IMR-90 (cell line): Measurements from ENCODE around the gene PLEKHF1. TPM values are rescaled to one million over a fixed set of nuclear protein-coding genes. Genes with fewer than 3 reads are reported as not detected.

ENCODE experiments used
- ATAC-seq: fragments of 200-7000 bp; cut with Tn5 transposase; 2 replicates; pipeline ENCODE4 v1.9.1; 2020; ENCODE audit warnings: low read depth, mild to moderate bottlenecking, moderate library complexity
- BruUV-seq: library from RNA; stranded (reverse); fragments of 400-500 nt; replicated peaks from 2 replicates; lab custom pipeline; 2021; lab: Mats Ljungman, UMichigan
- CTCF ChIA-PET: fragments of 300-600 bp; formaldehyde crosslinking; extraction: SDS; loops from one replicate; lab custom pipeline; 2021; ENCODE audit warnings: antibody characterized with exemption; lab: Yijun Ruan, JAX
- POLR2A ChIA-PET: fragments of 300-600 bp; sonication (Branson Sonifier 250); formaldehyde crosslinking; loops from one replicate; lab custom pipeline; 2022; ENCODE audit warnings: antibody characterized with exemption; ENCODE audit not compliant: unreplicated experiment; lab: Charles Lee
- DNase-seq: peaks from one replicate; pipeline ENCODE4 v3.0.0; 2013
- H2AFZ ChIP-seq: replicated peaks from 2 replicates; pipeline ENCODE3; 2013; ENCODE audit warnings: low read length, mild to moderate bottlenecking; ENCODE audit not compliant: poor library complexity
- H2AK5ac ChIP-seq: 2 replicates; pipeline ENCODE4 v1.6.1; 2013; ENCODE audit warnings: low read depth, low read length, inconsistent platforms
- H2AK9ac ChIP-seq: replicated peaks from 2 replicates; pipeline ENCODE3; 2013; ENCODE audit warnings: mild to moderate bottlenecking, low read depth, low read length, moderate library complexity; ENCODE audit not compliant: poor library complexity
- H2BK120ac ChIP-seq: 2 replicates; pipeline ENCODE4 v1.6.1; 2013; ENCODE audit warnings: low read depth, low read length, inconsistent platforms
- H2BK15ac ChIP-seq: 3 replicates; pipeline ENCODE4 v1.6.1; 2013; ENCODE audit warnings: low read depth, low read length, inconsistent platforms
- H2BK20ac ChIP-seq: 2 replicates; pipeline ENCODE4 v1.6.1; 2013; ENCODE audit warnings: low read depth, mild to moderate bottlenecking, inconsistent platforms, low read length, moderate library complexity
- H2BK5ac ChIP-seq: 2 replicates; pipeline ENCODE4 v1.6.1; 2013; ENCODE audit warnings: mild to moderate bottlenecking, low read depth, low read length, inconsistent platforms; ENCODE audit not compliant: poor library complexity, severe bottlenecking
- H3K14ac ChIP-seq: replicated peaks from 2 replicates; pipeline ENCODE4 v1.6.1; 2013; ENCODE audit warnings: low read depth, low read length, inconsistent platforms
- H3K18ac ChIP-seq: 2 replicates; pipeline ENCODE4 v1.6.1; 2013; ENCODE audit warnings: low read depth, low read length, control low read depth
- H3K23ac ChIP-seq: 2 replicates; pipeline ENCODE4 v1.6.1; 2013; ENCODE audit warnings: low read depth, low read length, inconsistent platforms
- H3K27ac ChIP-seq: 2 replicates; pipeline ENCODE4 v1.5.1; 2013; ENCODE audit warnings: mild to moderate bottlenecking, control low read depth, low read length; ENCODE audit not compliant: insufficient read depth
- H3K27me3 ChIP-seq: 2 replicates; pipeline ENCODE4 v1.6.1; 2013; ENCODE audit warnings: low read length; ENCODE audit not compliant: control insufficient read depth, insufficient read depth
- H3K36me3 ChIP-seq: 2 replicates; pipeline ENCODE4 v1.6.1; 2013; ENCODE audit warnings: low read length, mixed read lengths; ENCODE audit not compliant: control insufficient read depth, insufficient read depth
- H3K4ac ChIP-seq: 2 replicates; pipeline ENCODE4 v1.6.1; 2013; ENCODE audit warnings: low read depth, low read length, inconsistent platforms
- H3K4me1 ChIP-seq: 2 replicates; pipeline ENCODE4 v1.6.1; 2013; ENCODE audit warnings: low read length, mixed read lengths; ENCODE audit not compliant: control insufficient read depth, insufficient read depth
- H3K4me2 ChIP-seq: 2 replicates; pipeline ENCODE4 v1.6.1; 2013; ENCODE audit warnings: low read depth, mild to moderate bottlenecking, control low read depth, low read length, moderate library complexity
- H3K4me3 ChIP-seq: 2 replicates; pipeline ENCODE4 v1.5.1; 2013; ENCODE audit warnings: low read depth, mild to moderate bottlenecking, control low read depth, low read length, moderate library complexity; ENCODE audit not compliant: insufficient read depth
- H3K56ac ChIP-seq: 2 replicates; pipeline ENCODE4 v1.6.1; 2013; ENCODE audit warnings: low read length, inconsistent platforms; ENCODE audit not compliant: insufficient read depth; ENCODE audit errors: extremely low read depth
- H3K79me1 ChIP-seq, 2 experiments: 2 replicates each; pipeline ENCODE4 v1.6.1; 2013; ENCODE audit warnings: low read length in 2 of 2, inconsistent platforms in 1 of 2, low read depth in 1 of 2
- H3K9ac ChIP-seq: 2 replicates; pipeline ENCODE4 v1.6.1; 2013; ENCODE audit warnings: low read depth, low read length, control low read depth
- H3K9me1 ChIP-seq: 2 replicates; pipeline ENCODE4 v1.6.1; 2013; ENCODE audit warnings: low read length, inconsistent platforms; ENCODE audit not compliant: insufficient read depth
- H3K9me3 ChIP-seq: 2 replicates; pipeline ENCODE4 v1.6.1; 2013; ENCODE audit warnings: low read length; ENCODE audit not compliant: control insufficient read depth, insufficient read depth
- H4K20me1 ChIP-seq: 2 replicates; pipeline ENCODE4 v1.6.1; 2013; ENCODE audit warnings: low read length, inconsistent platforms; ENCODE audit not compliant: insufficient read depth
- H4K5ac ChIP-seq: 2 replicates; pipeline ENCODE4 v1.6.1; 2013; ENCODE audit warnings: mild to moderate bottlenecking, low read depth, low read length, control low read depth
- H4K8ac ChIP-seq, 2 experiments: 2 replicates each; pipeline ENCODE4 v1.6.1; 2013; ENCODE audit warnings: low read depth in 2 of 2, low read length in 2 of 2, control low read depth in 1 of 2, inconsistent platforms in 1 of 2
- H4K91ac ChIP-seq: 2 replicates; pipeline ENCODE4 v1.6.1; 2013; ENCODE audit warnings: low read depth, low read length, inconsistent platforms; ENCODE audit not compliant: insufficient read depth
- CTCF ChIP-seq: conservative IDR thresholded peaks from 2 replicates; pipeline ENCODE4 v1.5.1; 2012; ENCODE audit warnings: mild to moderate bottlenecking, low read depth, low read length, improper control_type of control experiment
- MAZ ChIP-seq: IDR thresholded peaks from 2 replicates; pipeline ENCODE4 v1.6.1; 2012; ENCODE audit warnings: low read depth, mild to moderate bottlenecking, low read length, improper control_type of control experiment, moderate library complexity, borderline replicate concordance
- MXI1 ChIP-seq: IDR thresholded peaks from 2 replicates; pipeline ENCODE4 v1.6.1; 2012; ENCODE audit warnings: low read depth, mild to moderate bottlenecking, low read length, moderate library complexity, borderline replicate concordance
- POLR2A ChIP-seq: IDR thresholded peaks from 2 replicates; pipeline ENCODE4 v1.6.1; 2012; ENCODE audit warnings: mild to moderate bottlenecking, low read depth, low read length
- RAD21 ChIP-seq: IDR thresholded peaks from 2 replicates; pipeline ENCODE4 v1.6.1; 2012; ENCODE audit warnings: low read length, improper control_type of control experiment
- SMC3 ChIP-seq: fragments of 150-350 bp; IDR thresholded peaks from 2 replicates; pipeline ENCODE4 v1.6.1; 2016; ENCODE audit warnings: low read depth, mild to moderate bottlenecking, antibody characterized with exemption, low read length, moderate library complexity
- USF2 ChIP-seq: fragments of 150-350 bp; IDR thresholded peaks from 2 replicates; pipeline ENCODE4 v1.6.1; 2017; ENCODE audit warnings: mild to moderate bottlenecking, antibody characterized with exemption, low read length, low read depth
- WGBS, 2 experiments: methylation state at CpG; one replicate each; pipeline versions ENCODE4 v1.1.5 to v1.1.7; 2013; ENCODE audit warnings: missing lambda C conversion rate in 2 of 2; ENCODE audit not compliant: insufficient read length in 1 of 2; ENCODE audit errors: extremely low coverage in 2 of 2; 5-methylcytosine and 5-hydroxymethylcytosine counted together
- dilution Hi-C: fragments of 300-500 bp; cut with HindIII; formaldehyde crosslinking; loops from one replicate; pipeline ENCODE4 v1.14.3; 2018; ENCODE audit warnings: low sequenced_read_pairs; ENCODE audit not compliant: unreplicated experiment
- in situ Hi-C: fragments of 300-500 bp; cut with MboI; formaldehyde crosslinking; loops from 3 replicates; pipeline ENCODE4 v1.14.3; 2019; ENCODE audit warnings: low sequenced_read_pairs, inconsistent platforms, mixed read lengths
- intact Hi-C: fragments of 100-400 bp; cut with micrococcal nuclease; formaldehyde crosslinking; loops from 2 replicates; pipeline ENCODE4 v1.10.0; 2022
- polyA plus RNA-seq, 3 experiments: library from polyadenylated mRNA; depleted of rRNA; stranded (reverse); fragments of >200 nt; gene quantifications; 2 replicates each; pipeline ENCODE4 v1.2.3, GENCODE V29; 2012; ENCODE audit warnings: low replicate concordance in 1 of 3
- total RNA-seq: library from RNA; depleted of rRNA; stranded (reverse); fragments of >200 nt; gene quantifications from 2 replicates; pipeline ENCODE4 v1.2.3, GENCODE V29; 2012

The PLEKHF1 gene
- total and polyA plus RNA-seq, 2 of the 4 experiments (the other 2 are of a cell fraction), result 5.0 to 6.6 TPM

GRCh38 chr19:29714953-29715700, 49.9 kb downstream of the PLEKHF1 start, which contains the start of gene C19orf12:
Gene C19orf12 (minus strand): TSS chr19:29715261. CDS start chr19:29708413, 6,848 bp downstream.
- Histone ChIP-seq H3K27me3 (no peaks in the 10 kb centered on the region), H4K91ac (peak within 1 kb of the TSS; percentile 85), H3K36me3 (peaks cover 2% of the 10 kb centered on the region), H3K9me3 (no peaks in the 10 kb centered on the region), H3K4me1 (peaks cover 6% of the 10 kb centered on the region), H4K20me1 (no peaks in the 10 kb centered on the region; the same call in 1 of the 2 replicates), H2AK5ac (peak within 1 kb of the TSS; percentile 82), H3K27ac (peak within 1 kb of the TSS; percentile 93), H2AFZ (peak within 1 kb of the TSS; percentile 98), H3K9me1 (no peaks in the 10 kb centered on the region; the same call in 1 of the 2 replicates), H2AK9ac (peak within 1 kb of the TSS; percentile 98), H2BK120ac (peak within 1 kb of the TSS; percentile 45), H2BK5ac (peak within 1 kb of the TSS; percentile 73), H3K14ac (peak within 1 kb of the TSS; percentile 98), H3K4ac (peak within 1 kb of the TSS; percentile 90), H2BK15ac (no peak within 1 kb of the TSS; the same call in 2 of the 3 replicates), H3K23ac (peak within 1 kb of the TSS; percentile 63), H3K56ac (peak within 1 kb of the TSS; percentile 79), H4K8ac (peak within 1 kb of the TSS; percentile 96 to 97), H3K18ac (peak within 1 kb of the TSS; percentile 75; the same call in 1 of the 2 replicates), H3K4me2 (peak within 1 kb of the TSS; percentile 97), H3K4me3 (peak within 1 kb of the TSS; percentile 91), H2BK20ac (no peak within 1 kb of the TSS), H3K79me1 (peaks cover 18 to 47% of the 10 kb centered on the region in 2 experiments), H3K9ac (peak within 1 kb of the TSS; percentile 96), H4K5ac (peak within 1 kb of the TSS; percentile 90)
- CTCF ChIA-PET, result interaction anchor here (1.5 to 1.7 kb wide), 2 partner anchors 21 to 104 kb away, joined by 5 to 46 read pairs; no protein-coding TSS in a partner anchor
- ATAC-seq, result peak; percentile 82
- dilution Hi-C loops, result no loop called here
- intact Hi-C loops, result no loop called here
- TF ChIP-seq SMC3, result no peak
- no peak for TF ChIP-seq RAD21
- peak; percentile 65; the same call in 1 of the 2 replicates for TF ChIP-seq MAZ
- TF ChIP-seq POLR2A, result peak; percentile 84
- TF ChIP-seq USF2, result no peak
- peak; percentile 72; the same call in 1 of the 2 replicates for TF ChIP-seq MXI1
- no peak for TF ChIP-seq CTCF
- in situ Hi-C loops, result no loop called here
- WGBS, 2 experiments, result 0% methylated on average over 20 of the region's 72 CpGs; no CpG with 5 or more reads in 1 of the 2 experiments
- BruUV-seq, result no TSS peak
- peak; percentile 23 for DNase-seq
- POLR2A ChIA-PET, result no interaction called here
